ENCODE data around the gene OR5K2.

OR5K2 gene

DNA sequence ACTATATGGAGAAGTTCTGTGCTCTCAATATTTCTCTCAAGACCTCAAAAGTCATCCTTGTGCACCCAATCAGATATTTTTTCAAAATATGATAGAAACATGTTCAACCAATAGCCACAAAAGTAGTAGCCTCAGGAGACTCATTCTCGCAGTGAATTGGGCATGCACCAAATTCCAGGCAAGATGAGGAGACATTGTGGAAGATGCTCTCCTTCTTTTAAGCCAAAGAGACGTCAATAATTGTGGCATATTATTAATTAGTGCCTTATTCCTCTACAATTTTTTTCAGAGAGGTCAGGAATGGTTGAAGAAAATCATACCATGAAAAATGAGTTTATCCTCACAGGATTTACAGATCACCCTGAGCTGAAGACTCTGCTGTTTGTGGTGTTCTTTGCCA, at the start of gene OR5K2:
Gene OR5K2 (plus strand): TSS at position 301 of the 400 bp plus-strand sequence. CDS start 0 bp downstream, at position 301.
- DNase-seq: no peak

DNA sequence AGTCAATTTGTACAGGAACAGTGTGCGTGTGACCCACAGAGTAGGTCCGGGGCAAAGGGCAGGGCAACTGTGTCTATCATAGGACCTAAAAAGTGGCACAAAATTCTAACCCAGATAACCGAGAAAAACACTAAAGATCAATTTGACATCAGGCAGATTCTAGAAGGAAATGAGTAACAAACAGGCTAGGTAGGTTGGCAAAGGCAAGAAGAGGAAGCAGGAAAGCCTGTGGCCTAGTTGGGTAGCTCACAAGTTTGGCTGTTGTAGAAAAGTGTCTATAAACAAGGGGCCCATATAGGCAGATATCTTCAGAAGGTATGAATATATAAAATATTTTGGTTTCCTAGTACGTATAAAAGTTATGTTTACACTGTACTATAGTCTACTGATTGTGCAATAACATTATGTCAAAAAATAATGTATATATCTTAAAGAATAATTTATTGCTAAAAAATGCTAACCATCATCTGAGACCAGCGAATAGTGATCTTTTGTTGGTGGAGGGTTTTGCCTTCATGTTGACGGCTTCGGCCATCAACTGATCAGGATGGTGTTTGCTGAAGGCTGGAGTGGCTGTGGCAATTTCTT, 47.8 kb upstream of the OR5K2 start:
- no peak for DNase-seq

DNA sequence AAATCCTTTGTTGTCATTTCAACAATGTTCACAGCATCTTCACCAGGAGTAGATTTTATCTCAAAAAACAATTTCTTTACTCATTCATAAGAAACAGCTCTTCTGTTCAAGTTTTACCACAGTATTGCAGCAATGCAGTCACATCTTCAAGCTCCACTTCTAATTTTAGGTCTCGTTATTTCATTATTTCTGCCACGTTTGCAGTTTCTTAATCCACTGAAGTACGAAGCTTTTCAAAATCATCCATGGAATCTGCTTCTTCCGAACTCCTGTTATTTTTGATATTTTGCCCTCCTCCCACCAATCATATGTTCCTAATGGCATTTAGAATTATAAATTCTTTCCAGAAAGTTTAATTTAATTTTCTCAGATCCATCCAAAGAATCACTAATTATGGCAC, 47.1 kb upstream of the OR5K2 start:
- no peak for DNase-seq

DNA sequence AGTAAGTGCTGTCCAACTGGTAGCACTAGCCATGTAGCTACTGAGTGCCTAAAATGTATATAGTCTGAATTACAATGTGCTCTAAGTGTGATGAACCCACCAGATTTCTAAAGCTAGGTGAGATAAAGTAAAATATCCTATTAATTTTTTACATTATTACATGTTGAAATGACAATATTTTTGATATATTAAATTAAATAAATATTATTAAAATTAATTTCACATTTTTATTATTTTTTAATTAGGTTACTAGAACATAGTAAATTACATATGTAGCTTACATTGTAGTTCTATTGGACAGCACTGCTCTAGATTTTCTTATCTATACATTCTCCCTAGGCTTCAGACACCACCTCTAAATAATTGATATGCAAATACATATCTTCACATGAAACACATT, 43.7 kb upstream of the OR5K2 start:
- DNase-seq: no peak

DNA sequence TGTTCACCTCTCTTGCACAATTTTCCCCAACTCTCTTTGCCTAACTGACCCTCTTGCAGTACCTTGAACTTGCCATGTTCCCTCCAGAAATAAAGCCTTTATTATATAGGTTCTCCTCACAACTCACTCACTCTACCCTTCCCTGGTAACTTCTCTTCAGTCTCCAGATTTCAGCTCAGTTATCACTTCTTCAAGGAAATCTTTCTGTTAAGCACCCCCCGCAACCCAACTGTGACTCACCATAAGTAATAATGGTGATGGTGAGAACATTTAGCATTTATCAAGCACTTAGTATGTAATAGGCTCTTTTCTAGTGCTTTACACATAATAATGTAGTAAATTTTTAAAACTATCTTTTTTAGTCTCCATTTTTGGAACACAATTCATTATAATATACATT, 42.6 kb upstream of the OR5K2 start:
- DNase-seq: no peak

DNA sequence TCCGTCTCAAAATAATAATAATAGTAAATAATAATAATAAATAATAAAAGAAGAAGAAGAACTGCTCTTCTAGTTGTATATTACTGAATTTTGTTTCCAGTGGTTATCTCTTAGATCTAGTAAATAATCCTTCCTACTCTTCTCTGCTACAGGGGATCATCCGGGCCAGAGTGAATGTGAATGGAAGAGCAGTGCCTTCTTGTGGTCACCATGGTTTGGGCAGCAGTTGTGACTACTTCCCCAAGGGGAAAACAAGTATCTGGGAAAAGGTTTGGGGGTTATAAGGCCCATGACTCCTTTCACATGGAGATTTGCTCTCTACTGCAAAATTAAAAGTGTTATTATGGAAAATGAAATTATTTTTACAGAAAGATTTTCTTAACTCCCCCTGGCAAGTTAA, 39.9 kb upstream of the OR5K2 start:
- DNase-seq: no peak

DNA sequence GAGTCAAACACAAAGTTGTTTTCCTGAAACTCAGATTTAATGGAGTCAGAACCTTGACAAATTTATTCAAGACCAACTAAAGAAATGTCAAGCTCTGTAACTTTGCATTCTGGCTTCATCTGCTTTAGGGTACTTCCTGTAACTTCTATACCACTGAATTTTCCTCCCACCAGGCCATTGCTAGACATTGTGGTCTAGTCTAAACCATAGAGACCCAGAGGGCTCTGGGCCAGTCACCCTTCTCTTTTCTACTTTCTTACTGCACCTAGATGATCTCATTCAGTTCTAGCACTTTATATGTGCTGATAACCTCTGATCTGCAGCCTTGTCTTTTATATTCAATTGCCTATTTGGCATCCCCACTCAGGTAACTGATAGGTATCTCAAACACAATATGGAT, 37.3 kb upstream of the OR5K2 start:
- DNase-seq: no peak

DNA sequence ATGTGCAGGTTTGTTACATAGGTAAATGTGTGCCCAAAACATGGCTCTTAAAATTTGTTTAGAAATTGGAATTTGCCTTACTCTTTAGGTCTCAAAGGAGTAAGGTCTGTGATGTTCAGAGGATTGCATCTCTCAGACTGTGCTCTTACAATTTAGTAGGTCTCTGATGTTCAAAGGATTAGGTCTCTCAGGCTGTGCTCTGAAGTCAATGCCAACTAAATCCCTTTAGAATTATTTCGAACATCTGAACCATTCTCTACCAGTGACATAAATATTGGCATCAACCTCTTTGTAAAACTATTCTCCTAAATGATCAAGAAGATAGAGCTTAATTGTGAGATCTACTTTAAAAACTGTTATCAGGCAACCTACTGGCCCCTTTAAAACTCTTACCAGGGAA, 34.6 kb upstream of the OR5K2 start, which contains the start of gene OR5K1:
Gene OR5K1 (plus strand): TSS at position 301 of the 400 bp plus-strand sequence. CDS start 6,376 bp downstream, outside the sequence.
- DNase-seq: no peak

DNA sequence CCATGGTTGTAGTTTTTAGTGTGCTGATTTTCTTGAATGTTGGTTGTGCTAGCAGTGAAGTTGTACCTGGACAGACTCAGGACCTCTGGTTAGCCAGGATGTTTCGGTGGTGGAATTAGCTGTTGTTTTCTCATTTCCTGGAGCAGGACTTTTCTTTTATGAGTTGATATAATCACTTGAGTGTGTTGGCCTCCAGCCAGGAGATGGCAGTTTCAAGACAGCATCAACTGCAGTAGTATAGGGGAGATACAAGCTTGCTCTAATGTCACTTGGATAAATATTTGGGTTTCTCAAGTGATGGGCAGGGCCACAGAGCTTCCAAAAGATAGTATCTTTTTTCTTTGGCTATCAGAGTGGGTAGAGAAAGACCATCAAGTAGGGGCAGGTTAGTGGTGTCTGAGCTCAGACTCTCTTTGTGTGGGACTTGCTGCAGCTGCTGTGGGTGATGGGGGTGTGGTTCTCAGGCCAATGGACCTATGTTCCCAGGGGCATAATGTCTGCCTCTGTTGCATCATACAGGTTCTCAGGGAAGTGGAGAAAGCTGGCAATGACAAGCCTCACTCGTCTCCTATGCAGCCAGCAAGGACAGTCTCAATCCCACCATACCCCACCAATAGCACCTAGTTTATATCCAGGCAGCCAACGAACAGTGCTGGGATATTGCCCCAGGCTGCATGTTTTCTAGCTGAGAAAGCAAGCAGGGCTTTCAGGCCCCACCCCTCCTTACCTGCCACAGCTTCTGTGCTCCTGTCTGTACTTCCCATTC, 14.6 kb upstream of the OR5K2 start:
- DNase-seq: no peak

DNA sequence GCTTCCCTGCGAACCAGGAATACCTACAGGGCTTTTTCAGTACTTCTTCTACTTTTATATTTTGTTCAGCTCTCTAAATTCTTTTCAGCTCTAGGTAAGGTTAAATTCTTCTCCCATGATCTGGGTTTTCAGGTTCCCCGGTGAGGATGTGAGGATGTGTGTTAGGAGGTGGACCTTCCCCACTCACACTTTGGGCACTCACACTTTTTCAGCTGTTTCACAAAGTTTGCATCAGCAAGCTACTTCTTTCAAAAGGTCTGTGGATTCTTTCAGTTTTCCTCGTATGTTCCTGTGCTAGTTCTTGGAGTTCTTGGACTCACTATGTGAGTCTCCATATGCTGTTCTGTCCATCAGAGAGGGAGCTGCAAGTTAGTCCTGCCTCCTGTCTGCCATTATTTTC, 13.9 kb upstream of the OR5K2 start:
- DNase-seq: no peak

DNA sequence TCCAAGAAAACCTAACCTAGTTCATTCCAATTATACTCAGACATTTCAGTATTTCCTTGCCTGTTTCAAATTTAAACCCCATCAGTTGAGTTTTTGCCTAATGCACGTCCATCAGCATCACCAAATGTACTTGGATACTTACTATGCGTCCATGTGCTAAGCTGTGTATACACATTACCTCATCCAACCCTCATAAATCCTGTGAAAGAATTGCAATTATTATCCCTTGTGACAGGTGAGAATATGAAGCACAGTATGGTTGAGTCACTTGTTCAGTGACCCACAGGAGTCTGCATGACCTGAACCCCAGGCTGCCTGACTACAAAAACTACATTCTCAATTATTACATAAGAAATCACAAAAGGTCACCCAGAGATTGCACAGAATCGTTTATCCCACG, 2.5 kb downstream of the OR5K2 start:
- DNase-seq: no peak

DNA sequence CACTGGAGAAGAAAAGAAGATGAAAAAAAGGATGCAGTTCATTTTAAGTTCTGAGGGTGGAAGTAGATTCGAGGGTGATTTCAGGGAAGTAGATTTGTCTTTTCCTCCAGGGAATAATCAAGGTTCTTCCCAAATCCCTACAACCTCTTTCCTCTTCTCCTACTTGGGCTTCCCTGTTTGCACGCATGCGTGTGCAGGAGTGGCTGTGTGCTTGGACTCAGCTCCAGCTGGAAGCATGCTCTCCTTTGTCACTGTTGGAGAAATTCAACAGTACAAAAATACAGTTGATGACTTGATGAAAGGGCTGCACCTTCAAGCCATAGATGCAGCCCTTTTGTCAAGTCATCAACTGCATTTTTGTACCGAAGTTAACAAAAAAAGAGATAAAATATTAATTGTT, 3.8 kb downstream of the OR5K2 start:
- no peak for DNase-seq

DNA sequence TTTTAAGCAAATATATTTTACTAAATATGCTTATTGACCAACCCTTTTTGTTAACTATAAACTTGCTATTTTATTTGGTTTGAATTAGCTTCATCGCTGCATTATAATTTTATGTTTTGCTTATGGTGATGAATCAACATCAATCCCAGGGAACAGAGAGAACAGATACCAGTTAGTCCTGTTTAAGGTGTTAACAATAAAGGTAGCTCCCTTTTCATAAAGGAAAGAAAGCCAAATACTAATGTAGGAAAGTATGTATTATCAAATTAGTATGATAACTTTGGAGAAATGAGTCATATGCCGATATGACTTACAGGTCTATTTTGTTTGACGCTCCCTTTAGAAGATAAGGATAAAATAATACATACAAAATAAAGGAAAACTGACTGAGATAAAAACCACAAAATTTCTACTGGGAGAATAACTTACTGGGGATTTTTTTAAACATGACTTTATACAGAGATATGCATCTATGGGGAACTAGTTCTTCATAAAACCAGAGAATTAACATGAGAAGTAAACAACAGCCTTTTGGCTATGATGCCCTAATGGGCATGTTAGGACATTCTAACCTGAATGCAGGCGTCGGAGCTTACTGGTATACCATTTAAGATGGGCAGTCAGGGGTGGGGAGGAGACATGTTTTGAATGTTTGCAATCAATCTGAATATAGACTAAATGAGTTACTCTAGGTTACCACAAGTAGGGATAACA, 4.5 kb downstream of the OR5K2 start:
- no peak for DNase-seq

DNA sequence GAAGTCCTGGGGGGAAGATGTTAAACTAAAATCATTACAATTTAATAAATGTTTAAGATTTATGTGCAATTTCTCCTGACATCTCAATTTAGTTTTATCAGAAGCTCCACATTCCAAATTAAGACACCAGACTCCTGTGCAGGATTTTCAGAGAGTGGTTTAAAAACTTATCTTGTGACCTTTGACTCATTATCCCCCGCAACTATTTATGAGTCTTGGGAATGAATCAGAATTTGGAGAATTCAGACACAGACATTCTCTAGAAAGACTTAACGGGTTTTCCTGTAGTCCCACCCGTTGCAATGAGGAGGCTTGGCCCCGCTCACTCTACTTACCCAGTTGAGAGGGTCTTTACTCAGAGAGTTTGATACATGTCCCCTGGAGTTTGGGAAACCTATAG, 7.1 kb downstream of the OR5K2 start:
- no peak for DNase-seq

DNA sequence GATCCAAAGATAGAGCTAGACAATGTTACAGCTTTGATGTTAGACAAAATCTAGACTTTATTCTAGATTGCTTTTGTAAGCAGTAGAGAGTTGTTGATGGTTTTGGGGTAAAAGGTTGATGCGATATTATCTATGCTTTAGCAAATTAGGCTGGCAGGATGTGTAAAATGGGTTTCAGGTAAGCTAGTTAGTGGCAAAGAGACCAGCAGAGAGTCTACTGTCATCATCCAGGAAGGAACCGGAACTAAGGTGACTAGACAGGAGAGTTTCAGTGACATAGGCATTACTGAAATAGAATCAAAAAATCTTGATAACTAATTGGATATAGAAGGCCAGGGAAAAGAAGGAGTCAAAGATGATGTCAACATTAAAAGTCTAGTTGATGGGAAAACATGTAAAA, 11.1 kb downstream of the OR5K2 start:
- DNase-seq: no peak

DNA sequence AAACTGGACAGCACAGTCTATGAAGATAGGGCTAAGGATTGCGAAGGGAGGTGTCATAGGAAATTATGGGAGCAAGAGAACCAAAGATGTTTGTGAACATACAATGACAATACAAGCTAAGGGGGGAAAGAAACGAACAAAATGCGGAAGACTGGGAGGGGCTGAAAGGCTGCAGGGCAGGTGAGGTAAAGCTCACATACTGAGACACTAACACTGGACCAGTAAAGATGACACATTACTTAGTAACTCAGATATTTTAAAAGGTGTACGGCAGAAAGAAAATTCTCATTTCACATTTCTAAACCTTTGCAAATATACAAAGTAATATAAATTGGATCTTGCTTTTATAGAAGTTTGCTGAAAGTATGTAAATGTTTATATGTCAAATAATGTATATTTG, 15.1 kb downstream of the OR5K2 start:
- DNase-seq: no peak

DNA sequence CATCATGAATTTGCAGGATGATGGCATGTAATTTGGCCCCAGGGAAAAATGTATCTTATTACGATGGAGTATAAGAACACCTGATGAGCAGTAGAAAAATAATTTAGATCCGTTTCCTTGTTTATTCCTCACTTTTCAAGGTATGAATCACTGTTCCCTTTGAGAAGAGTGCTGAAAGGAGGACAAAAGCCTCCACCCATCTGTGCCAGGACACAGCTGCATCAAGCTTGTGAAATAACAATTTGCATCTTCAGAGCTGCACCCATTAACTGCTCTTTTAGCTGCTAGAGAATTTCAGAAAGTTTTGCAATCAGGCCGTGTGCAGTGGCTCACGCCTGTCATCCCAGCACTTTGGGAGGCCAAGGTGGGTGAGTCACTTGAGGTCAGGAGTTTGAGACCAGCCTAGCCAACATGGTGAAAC, 15.6 kb downstream of the OR5K2 start:
- no peak for DNase-seq

DNA sequence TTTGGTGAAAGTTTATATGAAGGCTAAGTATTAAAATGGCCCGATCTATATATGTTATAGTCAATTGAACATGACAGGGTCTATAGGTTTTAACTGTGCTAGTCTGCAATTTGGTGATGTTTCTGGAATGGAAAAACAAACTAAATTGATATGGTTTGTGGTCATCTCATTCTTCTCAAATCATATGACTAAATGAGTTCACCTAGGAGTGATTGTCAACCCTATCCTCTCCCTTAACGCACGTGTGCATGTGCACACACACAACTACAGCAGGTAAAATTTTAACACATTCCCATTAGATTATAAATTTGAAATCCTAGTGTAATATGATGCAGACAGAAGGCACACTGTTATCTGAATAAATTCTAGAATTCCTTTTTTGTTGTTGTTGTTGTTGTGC, 16.3 kb downstream of the OR5K2 start:
- DNase-seq: no peak

DNA sequence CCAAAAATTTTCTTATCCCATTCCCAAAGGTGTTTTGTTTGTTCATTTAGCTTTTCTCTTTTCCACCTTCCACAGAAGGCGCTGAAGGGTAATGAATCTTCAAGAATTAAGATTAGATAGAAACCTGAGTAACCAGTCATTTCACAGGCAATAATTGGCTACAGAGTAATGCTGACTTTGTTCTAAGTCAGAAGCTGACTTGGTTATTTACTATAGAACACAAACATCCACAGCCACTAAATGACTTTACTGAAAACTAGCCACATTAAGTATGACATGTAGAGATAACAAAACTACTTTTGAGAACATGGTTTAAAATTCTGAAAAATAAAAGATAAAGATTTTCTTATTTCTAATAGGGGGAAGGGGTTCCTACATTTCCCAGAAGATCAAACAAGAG, 17.5 kb downstream of the OR5K2 start:
- DNase-seq: no peak

DNA sequence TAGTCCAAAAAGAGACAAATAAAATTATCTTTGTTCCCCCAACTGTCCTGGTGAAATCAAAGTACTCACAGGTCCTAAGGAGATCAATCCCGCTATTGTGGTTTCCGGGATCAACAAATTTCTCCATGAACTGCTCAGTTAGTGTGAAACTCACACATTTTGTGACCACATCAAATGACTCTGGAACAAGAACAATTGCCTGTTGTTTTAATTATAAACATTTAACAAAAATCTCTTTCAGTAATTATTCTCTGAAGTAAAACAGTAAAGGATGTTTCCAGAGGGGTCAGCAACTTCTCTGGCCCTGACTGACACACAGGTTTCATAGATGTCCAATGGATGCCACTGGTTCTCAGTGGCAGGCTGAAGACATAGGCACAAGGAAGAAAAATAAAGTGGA, 21.3 kb downstream of the OR5K2 start:
- no peak for DNase-seq

DNA sequence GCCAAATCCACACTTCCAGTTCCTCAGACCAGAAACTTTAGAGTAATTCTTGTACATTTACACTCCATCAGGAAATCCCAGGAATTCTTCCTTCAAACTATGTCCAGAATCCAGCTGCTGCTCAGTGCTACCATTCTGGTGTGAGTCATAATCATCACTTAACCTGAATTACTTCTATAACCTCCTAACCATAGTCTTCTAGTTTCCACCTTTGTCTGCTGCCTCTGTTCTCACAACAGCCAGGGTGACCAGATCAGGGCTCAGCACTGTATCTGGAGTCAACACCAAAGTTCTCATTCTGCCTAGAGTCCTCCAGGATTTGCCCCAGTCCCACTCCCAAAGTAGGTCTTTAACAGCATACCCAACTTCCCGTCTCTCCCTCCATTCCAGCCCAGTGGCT, 21.9 kb downstream of the OR5K2 start:
- DNase-seq: no peak

DNA sequence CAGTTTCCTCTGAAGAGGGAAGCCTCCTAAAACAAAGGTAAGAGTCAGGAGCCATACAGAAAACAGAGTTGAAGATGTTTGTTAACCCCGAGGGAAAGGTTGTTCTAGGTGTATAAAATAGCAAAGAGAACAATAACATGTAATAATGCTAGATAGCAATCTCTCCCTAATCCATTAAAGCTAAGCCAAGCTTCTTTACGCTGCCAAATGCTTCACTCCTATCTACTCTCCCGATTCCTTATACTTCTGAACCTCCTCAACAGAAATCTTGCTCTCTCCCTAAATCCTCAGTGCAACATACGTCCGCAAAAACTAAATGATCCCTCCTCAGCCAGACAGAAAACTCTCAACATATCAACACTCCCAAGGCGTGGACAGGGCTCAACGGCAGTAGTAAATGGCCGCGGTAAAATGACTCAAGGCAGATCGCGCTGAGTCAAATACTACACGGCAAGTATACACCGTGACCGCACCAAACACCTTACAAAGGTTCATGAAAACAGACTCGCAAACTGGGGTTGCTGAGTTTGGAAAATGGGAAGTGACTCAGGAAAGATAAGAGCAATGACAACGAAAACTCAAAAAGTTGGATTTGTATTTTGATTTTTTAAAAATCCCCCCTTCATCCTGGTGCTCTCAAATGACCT, 24.5 kb downstream of the OR5K2 start:
- peak; percentile 76 for DNase-seq

DNA sequence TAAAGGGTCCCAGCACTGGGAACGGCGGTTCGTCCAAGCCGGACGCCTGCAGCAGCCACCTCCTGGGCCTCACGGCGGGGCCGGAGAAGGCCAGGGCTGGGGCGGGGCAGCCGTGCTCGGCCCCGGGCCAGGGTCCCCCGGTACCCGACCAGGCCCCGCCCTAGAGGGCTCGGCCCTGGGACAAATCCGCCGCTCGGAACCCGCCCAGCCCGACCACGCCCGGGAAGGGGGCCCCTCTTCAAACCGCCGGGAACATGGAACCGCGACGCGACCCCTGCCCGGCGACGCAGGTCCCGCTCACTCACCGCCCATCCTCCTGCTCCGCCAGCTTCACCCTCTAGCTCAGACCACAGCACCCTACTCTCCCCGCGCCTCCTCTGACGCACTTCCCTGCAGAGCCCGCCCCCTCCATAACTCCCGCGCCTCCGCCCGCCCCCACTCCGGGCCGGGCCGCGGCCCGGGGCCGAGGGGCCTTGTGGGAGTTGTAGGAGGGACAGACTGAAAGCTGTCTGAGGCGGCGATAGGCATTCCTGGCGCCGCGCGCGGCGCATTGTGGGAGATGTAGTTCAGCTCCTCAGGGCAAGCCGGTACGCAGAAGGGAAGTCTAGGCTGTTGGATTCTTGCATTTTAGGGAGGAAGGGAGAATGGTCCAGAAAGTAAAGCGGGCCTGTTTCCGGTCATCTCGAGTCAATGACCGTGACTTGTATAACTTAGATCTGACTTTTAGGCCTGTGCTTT, 25.2 kb downstream of the OR5K2 start, which contains the start of gene CLDND1:
Gene CLDND1 (minus strand): TSS at position 359 of the 738 bp plus-strand sequence. CDS start 1,478 bp downstream, outside the sequence.
- DNase-seq: peak; percentile 95
